Activated effector memory CD4-positive, alpha-beta T cell treated with Interleukin-2 at 50 U/mL for 16 hours (primary cell): ENCODE data around the gene SMIM35.

Experiments used
- DNase-seq: peaks from one replicate; pipeline ENCODE4 v3.0.0-alpha.2; 2020

SMIM35 gene

DNA sequence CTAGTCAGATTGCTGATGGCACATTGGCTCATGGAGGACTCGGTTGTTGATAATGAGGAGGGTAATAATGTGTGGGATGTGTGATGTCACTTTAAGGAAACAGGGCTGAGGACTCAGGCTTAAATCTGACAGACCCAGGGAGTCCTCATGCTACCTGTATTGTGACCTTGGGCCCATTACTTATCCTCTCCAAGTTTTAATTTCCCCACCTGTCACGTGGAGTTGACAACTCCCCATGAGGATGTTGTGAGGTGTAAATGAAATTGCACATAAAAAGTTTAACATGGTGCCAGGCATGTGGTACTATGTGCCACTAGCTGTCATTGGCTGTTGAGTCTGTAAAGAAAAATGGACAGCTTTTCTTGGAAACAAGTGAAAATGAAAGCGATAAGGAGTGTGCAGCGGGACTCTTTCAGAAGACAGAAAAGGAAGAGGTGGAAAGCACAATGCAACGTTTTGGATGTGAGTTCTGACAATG lies 85.2 kb downstream of the SMIM35 start:
- DNase-seq = no peak

GRCh38 chr11:118000850-118001228 lies 85.9 kb downstream of the SMIM35 start:
- DNase-seq = no peak

DNA sequence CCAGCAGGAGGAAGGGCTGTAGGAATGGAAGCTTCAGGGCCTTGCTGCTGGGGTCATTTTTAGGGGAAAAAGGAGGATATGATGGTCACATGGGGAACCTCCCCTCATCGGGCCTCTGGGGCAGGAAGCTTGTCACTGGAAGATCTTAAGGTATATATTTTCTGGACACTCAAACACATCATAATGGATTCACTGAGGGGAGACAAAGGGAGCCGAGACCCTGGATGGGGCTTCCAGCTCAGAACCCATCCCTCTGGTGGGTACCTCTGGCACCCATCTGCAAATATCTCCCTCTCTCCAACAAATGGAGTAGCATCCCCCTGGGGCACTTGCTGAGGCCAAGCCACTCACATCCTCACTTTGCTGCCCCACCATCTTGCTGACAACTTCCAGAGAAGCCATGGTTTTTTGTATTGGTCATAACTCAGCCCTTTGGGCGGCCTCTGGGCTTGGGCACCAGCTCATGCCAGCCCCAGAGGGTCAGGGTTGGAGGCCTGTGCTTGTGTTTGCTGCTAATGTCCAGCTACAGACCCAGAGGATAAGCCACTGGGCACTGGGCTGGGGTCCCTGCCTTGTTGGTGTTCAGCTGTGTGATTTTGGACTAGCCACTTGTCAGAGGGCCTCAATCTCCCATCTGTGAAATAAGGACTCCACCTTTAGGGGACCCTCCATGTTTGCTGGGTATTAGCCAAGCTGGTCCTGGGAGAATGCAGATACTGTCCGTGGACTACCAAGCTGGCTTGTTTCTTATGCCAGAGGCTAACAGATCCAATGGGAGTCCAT lies 86.5 kb downstream of the SMIM35 start:
- DNase-seq = no peak

GRCh38 chr11:117999354-117999993 lies 87.3 kb downstream of the SMIM35 start:
- no peak for DNase-seq

DNA sequence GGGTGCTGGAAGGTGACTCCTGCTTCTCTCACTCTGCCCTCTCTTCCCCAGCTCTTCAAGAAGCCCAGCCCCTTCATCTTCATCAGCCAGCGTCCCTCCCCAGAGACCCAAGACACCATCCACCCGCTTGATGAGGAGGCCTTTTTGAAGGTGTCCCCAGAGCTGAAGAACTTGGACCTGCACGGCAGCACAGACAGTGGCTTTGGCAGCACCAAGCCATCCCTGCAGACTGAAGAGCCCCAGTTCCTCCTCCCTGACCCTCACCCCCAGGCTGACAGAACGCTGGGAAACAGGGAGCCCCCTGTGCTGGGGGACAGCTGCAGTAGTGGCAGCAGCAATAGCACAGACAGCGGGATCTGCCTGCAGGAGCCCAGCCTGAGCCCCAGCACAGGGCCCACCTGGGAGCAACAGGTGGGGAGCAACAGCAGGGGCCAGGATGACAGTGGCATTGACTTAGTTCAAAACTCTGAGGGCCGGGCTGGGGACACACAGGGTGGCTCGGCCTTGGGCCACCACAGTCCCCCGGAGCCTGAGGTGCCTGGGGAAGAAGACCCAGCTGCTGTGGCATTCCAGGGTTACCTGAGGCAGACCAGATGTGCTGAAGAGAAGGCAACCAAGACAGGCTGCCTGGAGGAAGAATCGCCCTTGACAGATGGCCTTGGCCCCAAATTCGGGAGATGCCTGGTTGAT lies 88.0 kb downstream of the SMIM35 start:
- DNase-seq = no peak

DNA sequence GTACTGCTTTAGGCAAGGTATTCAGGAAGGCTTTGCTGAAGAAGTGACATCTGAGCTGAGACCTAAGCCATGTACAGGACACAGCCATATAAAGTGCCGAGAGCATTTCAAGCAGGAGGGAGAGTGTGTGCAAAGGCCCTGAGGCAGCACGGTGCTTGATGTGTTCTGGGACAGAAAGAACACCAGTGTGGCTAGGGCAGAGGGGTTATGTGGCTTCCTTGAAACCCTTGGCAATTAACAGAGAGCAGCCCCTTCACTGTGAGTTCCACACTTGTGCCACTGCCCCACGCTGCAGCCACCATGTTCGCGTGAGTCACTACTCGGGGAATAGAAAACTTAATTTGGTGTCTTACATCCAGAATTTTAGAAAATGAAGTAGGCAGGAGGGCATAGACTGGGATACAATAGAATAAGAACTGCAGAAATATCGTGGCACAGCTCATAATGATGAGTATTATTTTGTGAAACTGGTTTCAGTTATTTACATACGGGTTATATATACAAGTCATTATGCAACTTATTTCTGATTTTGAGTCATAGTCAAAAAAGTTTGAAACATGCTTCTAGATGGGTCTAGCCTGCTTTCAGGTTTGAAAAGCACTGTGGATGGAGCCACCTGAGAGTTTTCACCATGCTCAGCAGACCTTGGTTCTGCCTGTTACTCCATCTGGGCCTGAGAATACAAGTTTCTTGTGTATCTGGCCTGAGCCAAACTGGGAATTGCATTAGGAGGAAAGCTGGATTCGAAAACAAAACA lies 88.8 kb downstream of the SMIM35 start:
- DNase-seq = no peak

- no peak for DNase-seq
Measured at GRCh38 chr11:117997406-117997805, 89.4 kb downstream of the SMIM35 start.

DNA sequence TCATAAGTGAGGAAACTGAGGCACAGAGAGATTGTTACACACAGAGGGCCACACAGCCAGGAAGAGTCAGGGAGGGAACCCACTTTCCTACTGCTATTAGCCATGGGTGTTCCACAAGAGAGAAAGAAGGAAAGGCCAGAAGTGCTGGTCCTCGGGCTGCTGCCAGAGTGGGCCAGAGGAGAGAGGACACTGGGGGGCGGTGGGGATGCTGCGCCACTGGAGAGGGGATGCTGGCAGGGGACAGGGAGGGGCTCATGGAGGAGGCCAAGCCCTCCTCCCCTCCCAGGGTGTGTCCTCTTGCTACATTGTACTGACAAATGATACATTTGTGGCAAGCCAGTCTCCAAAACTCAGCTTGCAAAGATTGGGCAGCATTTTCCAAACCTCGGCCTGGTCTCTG lies 90.7 kb downstream of the SMIM35 start:
- no peak for DNase-seq

- DNase-seq = no peak
Measured at GRCh38 chr11:117995472-117995871, 91.3 kb downstream of the SMIM35 start.

DNA sequence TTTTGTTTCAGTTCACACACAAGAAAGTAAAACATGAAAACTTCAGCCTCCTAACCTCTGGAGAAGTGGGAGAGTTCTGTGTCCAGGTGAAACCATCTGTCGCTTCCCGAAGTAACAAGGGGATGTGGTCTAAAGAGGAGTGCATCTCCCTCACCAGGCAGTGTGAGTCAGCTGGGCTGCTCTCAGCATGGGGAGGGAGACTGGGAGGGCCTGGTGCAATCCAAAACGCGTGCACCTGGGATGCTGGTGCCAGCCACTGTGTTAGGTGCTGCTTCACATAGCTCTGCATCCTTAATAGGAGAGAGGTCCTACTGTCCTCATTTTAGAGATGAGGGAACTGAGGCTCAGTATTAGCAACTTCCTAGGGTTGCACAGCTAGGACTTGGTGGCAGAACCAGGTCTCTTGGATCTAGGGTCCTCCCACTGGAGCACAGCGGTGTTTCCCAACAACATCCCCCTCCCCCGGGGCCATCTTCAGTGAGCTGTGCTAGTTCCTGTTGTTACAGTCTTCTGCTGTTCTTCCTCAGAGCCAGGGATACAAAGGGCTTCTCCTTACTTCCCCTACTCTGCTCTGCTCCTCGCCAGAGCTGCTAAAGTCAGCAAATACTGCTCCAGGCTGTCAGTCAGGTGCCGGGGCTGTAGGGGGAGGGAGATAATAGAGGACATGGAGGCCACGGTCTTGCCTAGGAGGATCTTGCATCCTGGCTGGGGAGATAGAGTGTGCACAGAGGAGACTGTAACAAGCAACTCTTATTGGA lies 92.6 kb downstream of the SMIM35 start:
- DNase-seq = no peak

- DNase-seq = no peak
Measured at GRCh38 chr11:117992620-117993019, 94.1 kb downstream of the SMIM35 start.

- no peak for DNase-seq
Measured at GRCh38 chr11:117992136-117992535, 94.6 kb downstream of the SMIM35 start.

DNA sequence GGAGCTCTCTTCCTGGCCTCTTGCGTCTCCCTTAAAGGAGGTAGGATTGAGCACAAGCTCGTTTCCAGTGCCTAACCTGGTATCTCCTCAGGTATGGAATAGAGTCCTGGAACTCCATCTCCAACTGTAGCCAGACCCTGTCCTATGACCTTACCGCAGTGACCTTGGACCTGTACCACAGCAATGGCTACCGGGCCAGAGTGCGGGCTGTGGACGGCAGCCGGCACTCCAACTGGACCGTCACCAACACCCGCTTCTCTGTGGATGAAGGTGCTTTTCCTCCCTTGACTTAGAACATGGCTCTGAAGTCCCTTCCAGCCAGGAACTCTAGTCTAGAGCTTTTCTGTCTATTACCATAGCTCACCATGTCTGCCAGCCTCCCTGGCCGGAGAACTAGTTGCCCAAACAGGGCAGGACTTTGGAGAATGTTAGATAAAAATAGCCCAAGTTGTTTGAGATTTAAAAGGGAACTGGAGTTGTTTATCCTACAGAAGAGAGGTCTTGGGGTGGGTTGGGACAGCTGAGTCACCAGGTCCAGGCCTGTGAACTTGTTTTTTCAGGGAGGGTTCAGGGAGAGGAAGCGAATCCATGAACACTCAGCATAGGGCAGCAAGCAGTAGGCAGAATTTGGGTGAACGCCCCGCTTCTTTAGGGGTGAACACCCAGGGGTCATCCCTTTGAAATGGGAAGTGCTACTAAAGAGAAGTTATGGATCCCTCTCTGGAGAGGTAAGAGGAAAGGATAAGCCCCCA lies 97.2 kb downstream of the SMIM35 start:
- no peak for DNase-seq

DNA sequence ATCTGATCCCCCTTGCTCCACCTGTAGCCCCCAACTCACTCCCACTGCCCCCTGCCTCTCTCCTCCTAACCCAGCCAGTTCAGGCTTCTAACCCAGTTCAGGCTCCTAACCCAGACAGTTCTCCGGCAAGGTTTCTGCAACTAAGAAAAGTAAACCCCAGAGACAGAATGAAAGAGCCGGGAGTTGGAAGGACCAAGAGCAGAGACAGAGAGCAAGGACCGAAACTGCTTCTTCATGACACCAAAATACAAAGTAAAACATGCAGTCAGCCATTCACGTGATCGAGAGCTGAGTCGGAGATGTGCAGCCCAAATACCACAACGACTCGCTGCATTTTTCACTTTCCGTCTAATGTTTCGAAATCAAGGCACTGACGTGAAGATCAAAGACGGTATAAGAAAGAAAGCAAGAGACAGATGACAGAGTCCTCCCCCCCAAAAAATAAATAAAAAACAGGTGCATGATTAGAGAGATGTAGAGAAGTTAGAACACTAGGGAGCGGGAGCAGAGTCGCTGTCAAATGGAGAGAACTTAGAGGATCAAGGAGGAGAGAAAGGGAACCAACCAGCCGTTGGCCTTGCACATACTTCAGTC lies 99.7 kb downstream of the SMIM35 start:
- DNase-seq = no peak

DNA sequence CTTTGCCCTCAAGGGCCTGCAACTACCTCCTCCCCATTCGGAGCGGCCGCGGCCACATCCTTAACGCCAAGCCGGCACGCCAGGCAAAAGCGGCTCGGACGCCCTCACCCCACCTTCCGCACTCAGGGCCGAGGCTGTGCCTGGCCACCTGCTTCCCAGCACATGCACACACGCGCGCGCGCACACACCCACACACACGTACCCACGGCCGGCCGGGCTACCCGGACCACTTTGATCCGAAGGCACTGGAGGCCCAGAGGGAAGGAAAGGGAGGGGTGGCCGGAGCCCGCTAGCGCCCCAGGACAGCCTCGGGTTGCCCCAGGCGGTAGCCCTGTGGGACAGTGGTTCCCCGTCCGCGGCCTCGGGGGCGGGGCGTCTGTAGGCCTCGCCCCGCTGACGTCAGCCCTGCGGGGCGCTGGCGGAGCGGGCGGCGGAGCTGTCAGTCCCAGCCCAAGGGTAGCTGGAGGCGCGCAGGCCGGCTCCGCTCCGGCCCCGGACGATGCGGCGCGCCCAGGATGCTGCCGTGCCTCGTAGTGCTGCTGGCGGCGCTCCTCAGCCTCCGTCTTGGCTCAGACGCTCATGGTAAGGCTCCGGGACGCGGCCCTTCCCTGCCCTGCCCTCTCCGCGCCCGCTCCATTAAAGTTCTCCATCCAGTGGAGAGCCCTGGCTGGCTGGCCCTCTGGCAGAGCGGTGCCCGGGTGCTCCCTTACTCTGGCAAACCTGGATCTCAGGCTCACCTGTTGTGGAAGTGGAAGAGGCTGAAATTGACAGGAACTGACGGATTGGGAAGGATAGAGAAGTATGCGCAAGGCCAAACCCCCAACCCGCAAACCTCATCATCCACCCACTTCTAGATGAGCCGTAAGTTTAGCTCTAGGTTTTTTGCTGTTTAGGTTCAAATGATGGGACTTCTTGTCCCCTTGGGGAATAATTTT lies 100.5 kb downstream of the SMIM35 start, which contains the start of gene IL10RA:
TSS of gene IL10RA (plus strand) at position 442 of the 935 bp plus-strand sequence. CDS start at position 516, 74 bp downstream.
- peak; percentile 78 for DNase-seq

GRCh38 chr11:117984476-117984875 lies 102.3 kb downstream of the SMIM35 start:
- DNase-seq = no peak

DNA sequence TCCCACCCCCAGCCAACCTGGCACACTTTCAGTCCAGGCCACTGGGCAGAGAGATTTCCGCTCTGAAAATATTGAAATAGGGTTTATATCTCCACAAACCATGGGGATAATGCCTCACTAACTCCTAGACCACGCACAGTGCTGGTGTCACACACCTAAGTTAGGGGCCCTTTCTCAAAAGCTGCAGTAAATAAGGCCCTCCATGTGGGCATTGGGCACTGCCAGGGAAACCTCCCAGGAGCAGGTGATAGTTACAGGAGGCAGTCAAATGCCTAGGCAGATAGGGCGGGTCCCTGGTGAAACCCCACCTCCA lies 103.6 kb downstream of the SMIM35 start:
- no peak for DNase-seq

GRCh38 chr11:117980720-117981119 lies 106.0 kb downstream of the SMIM35 start:
- DNase-seq = no peak

DNA sequence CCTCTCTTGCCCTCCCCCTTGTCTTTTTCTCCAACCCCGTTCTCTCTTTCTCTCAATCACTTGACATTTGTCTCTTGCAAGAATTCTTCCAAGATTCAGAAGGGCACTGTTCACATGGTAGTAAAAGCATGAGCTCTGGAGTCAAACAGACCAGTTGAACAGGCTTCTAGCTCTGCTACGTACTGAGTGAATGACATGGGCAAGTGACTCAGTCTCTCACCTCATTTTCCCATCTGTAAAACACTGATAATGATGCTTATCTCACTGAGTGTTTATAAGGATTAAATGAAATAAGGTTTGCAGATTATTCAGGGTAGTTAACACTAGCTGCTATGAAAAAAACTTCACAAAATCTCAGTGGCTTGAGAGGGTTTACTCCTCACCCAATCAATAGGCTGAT lies 106.5 kb downstream of the SMIM35 start:
- no peak for DNase-seq
